GM12878 (cell line): ENCODE data around the gene HMGCL. TPM values are rescaled to one million over a fixed set of nuclear protein-coding genes. Genes with fewer than 3 reads are reported as not detected.

Source experiments
- ATAC-seq: fragments of 200-7000 bp; cut with Tn5 transposase; 3 replicates; pipeline ENCODE4 v1.9.1; 2020; ENCODE audit warnings: mild to moderate bottlenecking, moderate library complexity
- BruUV-seq: library from RNA; stranded (reverse); fragments of 400-500 nt; replicated peaks from 2 replicates; lab custom pipeline; 2021; lab: Mats Ljungman, UMichigan
- CTCF ChIA-PET: fragments of 300-600 bp; sonication (Branson Sonifier 250); formaldehyde crosslinking; extraction: SDS; loops from one replicate; lab custom pipeline; 2021; ENCODE audit warnings: inconsistent platforms; lab: Yijun Ruan, JAX
- POLR2A ChIA-PET: fragments of 350-600 bp; formaldehyde crosslinking; extraction: SDS; loops from one replicate; lab custom pipeline; 2021; ENCODE audit warnings: inconsistent platforms; lab: Charles Lee
- RAD21 ChIA-PET: fragments of 300-600 bp; sonication (Branson Sonifier 250); formaldehyde crosslinking; loops from one replicate; lab custom pipeline; 2023; ENCODE audit warnings: antibody characterized with exemption; ENCODE audit not compliant: unreplicated experiment; lab: Charles Lee
- SMC1A ChIA-PET: fragments of 300-600 bp; sonication (Branson Sonifier 250); formaldehyde crosslinking; loops from one replicate; lab custom pipeline; 2023; ENCODE audit not compliant: unreplicated experiment, uncharacterized antibody; lab: Charles Lee
- DNase-seq: peaks from one replicate; pipeline ENCODE4 v3.0.0-alpha.2; 2011; ENCODE audit warnings: low read depth, low spot score
- FAIRE-seq: peaks from 3 replicates; lab custom pipeline; 2011; peaks lifted over from hg19 to GRCh38; lab: Jason Lieb, UNC
- H2AFZ ChIP-seq: 2 replicates; pipeline ENCODE4 v1.6.0; 2011; ENCODE audit warnings: low read depth, low read length, control low read depth; ENCODE audit not compliant: control insufficient read depth
- H3K27ac ChIP-seq: 2 replicates; pipeline ENCODE4 v1.5.1; 2011; ENCODE audit warnings: control low read depth; ENCODE audit not compliant: control insufficient read depth, insufficient read depth
- H3K27me3 ChIP-seq, 2 experiments: replicated peaks in 1 of 2; 2 replicates each; pipeline versions ENCODE4 v1.6.0 to v1.6.1; 2011; ENCODE audit warnings: low read length in 1 of 2; ENCODE audit not compliant: control insufficient read depth in 2 of 2, insufficient read depth in 2 of 2
- H3K36me3 ChIP-seq, 2 experiments: 2 replicates each; pipeline ENCODE4 v1.5.1; 2011; ENCODE audit warnings: low read length in 1 of 2; ENCODE audit not compliant: control insufficient read depth in 2 of 2, insufficient read depth in 2 of 2
- H3K4me1 ChIP-seq: 2 replicates; pipeline ENCODE4 v1.6.1; 2011; ENCODE audit warnings: mild to moderate bottlenecking, low read length, moderate library complexity, mixed read lengths; ENCODE audit not compliant: control insufficient read depth, insufficient read depth
- H3K4me2 ChIP-seq: 2 replicates; pipeline ENCODE4 v1.6.0; 2011; ENCODE audit warnings: control low read depth; ENCODE audit not compliant: control insufficient read depth, insufficient read depth
- H3K4me3 ChIP-seq: fragments of 200-600 bp; sonication (generic); 2 replicates; pipeline ENCODE4 v1.5.1; 2016
- H3K79me2 ChIP-seq: 2 replicates; pipeline ENCODE4 v1.6.0; 2011; ENCODE audit warnings: low read length; ENCODE audit not compliant: control insufficient read depth, insufficient read depth
- H3K9ac ChIP-seq: 2 replicates; pipeline ENCODE4 v1.8.0; 2011; ENCODE audit warnings: low read length, control low read depth, mixed read lengths; ENCODE audit not compliant: control insufficient read depth, insufficient read depth
- H3K9me3 ChIP-seq: replicated peaks from 3 replicates; pipeline ENCODE4 v1.5.1; 2011; ENCODE audit warnings: mild to moderate bottlenecking, low read length; ENCODE audit not compliant: control insufficient read depth, insufficient read depth
- H4K20me1 ChIP-seq: 2 replicates; pipeline ENCODE4 v1.6.0; 2011; ENCODE audit not compliant: control insufficient read depth, insufficient read depth
- BACH1 ChIP-seq: fragments of 450-650 bp; IDR thresholded peaks from 2 replicates; pipeline ENCODE4 v1.6.1; 2017; ENCODE audit warnings: mild to moderate bottlenecking, borderline replicate concordance
- BHLHE40 ChIP-seq, 2 experiments: fragments of 450-650 bp in 1 of 2; IDR thresholded peaks; 2 replicates each; pipeline ENCODE4 v1.6.1; 2011 to 2017; ENCODE audit warnings: low read depth in 2 of 2, borderline replicate concordance in 1 of 2, improper control_type of control experiment in 1 of 2, low read length in 1 of 2, mild to moderate bottlenecking in 1 of 2
- E4F1 ChIP-seq: fragments of 450-650 bp; IDR thresholded peaks from 2 replicates; pipeline ENCODE4 v1.6.1; 2018; ENCODE audit warnings: borderline replicate concordance, mild to moderate bottlenecking; ENCODE audit not compliant: partially characterized antibody
- HCFC1 ChIP-seq: fragments of 150-350 bp; IDR thresholded peaks from 2 replicates; pipeline ENCODE4 v1.6.1; 2014; ENCODE audit warnings: low read length
- IKZF1 ChIP-seq: fragments of 450-650 bp; conservative IDR thresholded peaks from 2 replicates; pipeline ENCODE4 v1.6.1; 2017; ENCODE audit warnings: antibody characterized with exemption, mild to moderate bottlenecking
- LARP7 ChIP-seq: fragments of 450-650 bp; IDR thresholded peaks from 2 replicates; pipeline ENCODE4 v1.6.1; 2017; ENCODE audit warnings: mild to moderate bottlenecking
- NBN ChIP-seq: fragments of 450-650 bp; IDR thresholded peaks from 2 replicates; pipeline ENCODE4 v1.6.1; 2016
- NFIC ChIP-seq: IDR thresholded peaks from 2 replicates; pipeline ENCODE4 v1.6.1; 2012; ENCODE audit warnings: low read depth, mild to moderate bottlenecking, inconsistent platforms, low read length, moderate library complexity
- NFYB ChIP-seq: IDR thresholded peaks from 2 replicates; pipeline ENCODE4 v1.6.1; 2011; ENCODE audit warnings: low read depth, mild to moderate bottlenecking, low read length, improper control_type of control experiment, moderate library complexity; ENCODE audit not compliant: insufficient read depth
- PML ChIP-seq: IDR thresholded peaks from 2 replicates; pipeline ENCODE4 v1.6.1; 2012; ENCODE audit warnings: low read length, inconsistent platforms
- POLR2A ChIP-seq: IDR thresholded peaks from 2 replicates; pipeline ENCODE4 v1.6.1; 2011; ENCODE audit warnings: low read depth, mild to moderate bottlenecking, low read length
- POLR2AphosphoS2 ChIP-seq: IDR thresholded peaks from 2 replicates; pipeline ENCODE4 v1.6.1; 2011; ENCODE audit warnings: low read depth, mild to moderate bottlenecking, low read length, improper control_type of control experiment, moderate library complexity
- SUPT20H ChIP-seq: IDR thresholded peaks from 2 replicates; pipeline ENCODE4 v1.6.1; 2011; ENCODE audit warnings: low read depth, mild to moderate bottlenecking, low read length, moderate library complexity, borderline replicate concordance; ENCODE audit not compliant: control insufficient read depth
- TARDBP ChIP-seq: IDR thresholded peaks from 2 replicates; pipeline ENCODE4 v1.6.1; 2016; ENCODE audit warnings: borderline replicate concordance
- ZNF592 ChIP-seq: fragments of 450-650 bp; IDR thresholded peaks from 2 replicates; pipeline ENCODE4 v1.6.1; 2017; ENCODE audit warnings: mild to moderate bottlenecking, moderate library complexity
- ZNF622 ChIP-seq: fragments of 450-650 bp; IDR thresholded peaks from 2 replicates; pipeline ENCODE4 v1.6.1; 2017; ENCODE audit warnings: mild to moderate bottlenecking, inconsistent platforms
- ZSCAN29 ChIP-seq: fragments of 450-650 bp; IDR thresholded peaks from 2 replicates; pipeline ENCODE4 v1.6.1; 2017; ENCODE audit warnings: mild to moderate bottlenecking, moderate library complexity
- WGBS: methylation state at CpG from one replicate; pipeline ENCODE4 v1.1.6; 2016; ENCODE audit warnings: low lambda C conversion rate; ENCODE audit not compliant: insufficient replicate concordance, insufficient coverage; ENCODE audit errors: missing lambda C conversion rate; 5-methylcytosine and 5-hydroxymethylcytosine counted together
- in situ Hi-C: fragments of 300-500 bp; cut with MboI; formaldehyde crosslinking; loops from 9 replicates; pipeline ENCODE4 v1.14.3; 2018; ENCODE audit warnings: mixed read lengths
- intact Hi-C: fragments of 100-400 bp; cut with micrococcal nuclease; formaldehyde crosslinking; loops from one replicate; pipeline ENCODE4 v1.14.2; 2022; ENCODE audit not compliant: unreplicated experiment
- polyA plus RNA-seq, 11 experiments: library from polyadenylated mRNA; depleted of rRNA in 4 of 11; unstranded in 6 of 11; stranded (reverse) in 5 of 11; fragments of >200 nt; fragmentation: Nextera tagmentation in 4 of 11; fragmentation: Illumina TruSeq in 1 of 11; extraction: Ambion mirVana in 4 of 11; extraction: Trizol in 1 of 11; gene quantifications; 1 replicate in 1 of 11; 2 replicates in 10 of 11; pipeline versions ENCODE4 v1.2.1 to v1.2.3, GENCODE V29; 2011 to 2016; ENCODE audit warnings: inconsistent platforms in 2 of 11, missing spikeins in 2 of 11, low read depth in 1 of 11
- total RNA-seq, 4 experiments: library from RNA; depleted of rRNA in 3 of 4; stranded (reverse); fragments of >200 nt in 3 of 4; fragmentation: Illumina TruSeq in 1 of 4; extraction: Trizol in 1 of 4; gene quantifications; 2 replicates each; pipeline versions ENCODE4 v1.2.1 to v1.2.3, GENCODE V29; 2013 to 2021

Gene HMGCL
- total and polyA plus RNA-seq, 10 of the 15 experiments (the other 5 are each of a cell fraction or from before 2014, with no cell fraction given), result 29.4 to 127 (median 36.4) TPM

- RAD21 ChIA-PET, result interaction anchor here (0.6 to 1.4 kb wide), 6 partner anchors 14 to 293 kb away, joined by 3 to 7 read pairs (median 3); partner anchors contain the start of gene PITHD1
- peak; percentile 97 for FAIRE-seq
- Histone ChIP-seq H3K27me3 (no peaks in the 10 kb centered on the region), H3K4me2 (peak within 1 kb of the TSS; percentile 99), H3K27ac (peak within 1 kb of the TSS; percentile 71), H3K9ac (peak within 1 kb of the TSS; percentile 89), H3K79me2 (peaks cover 23% of the 10 kb centered on the region), H3K4me3 (peak within 1 kb of the TSS; percentile 93), H4K20me1 (no peaks in the 10 kb centered on the region), H2AFZ (peak within 1 kb of the TSS; percentile 96), H3K4me1 (0 out of 2 replicates have a peak, but pooled peaks cover 5% of the 10 kb centered on the region), H3K36me3 (peaks cover 12 to 18% of the 10 kb centered on the region in 2 experiments; a peak in 3 of 4 replicates), H3K9me3 (no peaks in the 10 kb centered on the region)
- SMC1A ChIA-PET, result interaction anchor here (0.6 to 1.5 kb wide), 3 partner anchors 14 to 271 kb away, joined by 3 to 4 read pairs (median 3); no protein-coding TSS in a partner anchor
- TSS peak; percentile 82 for BruUV-seq
- WGBS, result 0% methylated on average over 33 of the region's 47 CpGs
- POLR2A ChIA-PET, result interaction anchor here (0.5 to 2.4 kb wide), 6 partner anchors 9 to 162 kb away, joined by 3 to 10 read pairs (median 3); partner anchors contain the start of gene PITHD1
- CTCF ChIA-PET, result interaction anchor here (1.0 to 1.7 kb wide), 6 partner anchors 11 to 125 kb away, joined by 3 to 10 read pairs (median 6); no protein-coding TSS in a partner anchor
- in situ Hi-C loops, result loop anchor here (25.0 kb wide), 1 partner anchor 1446 kb away; the partner anchor contains the start of genes RSRP1 and SYF2
- peak; percentile 95 for ATAC-seq
- intact Hi-C loops, result no loop called here
- no peak for DNase-seq
- peak; percentile 84 for TF ChIP-seq IKZF1
- TF ChIP-seq LARP7, result peak; percentile 40; the same call in 1 of the 2 replicates
- TF ChIP-seq SUPT20H, result no peak
- peak; percentile 74 for TF ChIP-seq HCFC1
- TF ChIP-seq NBN, result peak; percentile 64; the same call in 1 of the 2 replicates
- no peak for TF ChIP-seq TARDBP
- peak; percentile 88 for TF ChIP-seq POLR2A
- peak; percentile 57; the same call in 1 of the 2 replicates for TF ChIP-seq POLR2AphosphoS2
- peak in 1 of 2 experiments; percentile 40; a peak in 1 of 4 replicates for TF ChIP-seq BHLHE40 (IDR thresholded peaks at IDR 0.05; ENCODE audit: borderline replicate concordance in 1 of 2, low read depth in 2 of 2, low read length in 1 of 2)
- TF ChIP-seq E4F1, result peak; percentile 86
- no peak for TF ChIP-seq ZNF622
- no peak for TF ChIP-seq ZSCAN29
- peak; percentile 81; the same call in 1 of the 2 replicates for TF ChIP-seq PML
- TF ChIP-seq NFYB, result no peak
- TF ChIP-seq ZNF592, result no peak
- 0 out of 2 replicates have a peak, but pooled peaks have one; percentile 61 for TF ChIP-seq BACH1
- TF ChIP-seq NFIC, result no peak
Measured at GRCh38 chr1:23790696-23791515, 34.3 kb downstream of the HMGCL start, which contains the start of gene LYPLA2. TSS of gene LYPLA2 (plus strand) at chr1:23791145. CDS start at chr1:23792683, 1,538 bp downstream.
